HEK293 (cell line): Measurements from ENCODE around the gene ADK.

ENCODE experiments used
- YY1 ChIP-seq: fragments of 450-650 bp; formaldehyde crosslinking; IDR thresholded peaks from 2 replicates; pipeline ENCODE4 v1.5.1; 2018; ENCODE audit warnings: missing biosample characterization, missing genetic modification characterization
- ZNF23 ChIP-seq: fragments of 450-650 bp; formaldehyde crosslinking; IDR thresholded peaks from 2 replicates; pipeline ENCODE4 v1.5.1; 2016; ENCODE audit warnings: missing biosample characterization, missing genetic modification characterization, borderline replicate concordance

DNA sequence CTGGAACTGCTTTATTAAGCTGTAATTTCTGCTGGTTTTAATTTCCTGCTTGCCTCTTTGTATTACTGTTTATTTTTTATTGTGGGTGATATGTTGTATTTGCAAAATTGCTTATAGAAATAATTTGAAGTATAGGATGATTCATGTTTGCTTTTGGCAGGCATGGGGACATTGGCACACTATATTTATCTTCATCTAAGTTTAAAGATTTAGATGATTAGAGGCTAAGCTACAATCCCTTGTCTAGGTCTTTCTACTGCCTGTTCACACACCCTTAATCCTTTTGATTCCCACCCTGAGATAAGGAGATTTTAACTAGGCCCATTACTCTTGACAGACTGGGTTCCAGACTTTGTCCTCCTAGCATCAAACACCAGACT lies 492.6 kb downstream of the ADK start:
- no peak for TF ChIP-seq ZNF23 (tag by site-specific recombination)
- TF ChIP-seq YY1 (tag by site-specific recombination): no peak
